Fibroblast of pulmonary artery (primary cell): Measurements from ENCODE around the gene AGAP3.

Source experiments
- DNase-seq: peaks from one replicate; pipeline ENCODE4 v3.0.0-alpha.2; 2010; ENCODE audit warnings: low read depth
- H3K4me3 ChIP-seq: replicated peaks from 2 replicates; pipeline ENCODE4 v1.5.1; 2011; ENCODE audit warnings: low read depth, mild to moderate bottlenecking, control low read depth, low read length, moderate library complexity
- TF ChIP-seq, protein P1 (sequence below): IDR thresholded peaks from 2 replicates; pipeline ENCODE4 v1.5.1; 2011; ENCODE audit warnings: mild to moderate bottlenecking, control low read depth, low read length, inconsistent platforms; ENCODE audit errors: missing control alignments

The AGAP3 gene

DNA sequence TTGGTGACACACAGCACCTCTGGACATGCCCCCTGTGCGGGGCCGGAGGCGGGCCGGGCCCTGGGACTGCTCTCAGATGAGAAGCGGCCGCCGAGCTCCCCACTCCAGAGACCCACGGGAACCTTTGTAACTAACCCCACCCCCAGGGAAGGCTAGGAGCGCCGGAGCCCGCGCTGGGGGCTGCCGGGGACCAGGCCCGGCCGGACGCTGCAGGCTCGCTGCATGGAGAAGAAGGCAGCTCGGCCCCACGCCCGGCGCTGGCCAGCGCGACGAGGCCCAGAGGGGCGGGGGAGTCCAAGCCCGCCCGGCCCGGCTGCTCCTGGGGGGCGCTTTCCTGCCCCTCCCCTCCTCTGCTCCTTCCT is 36.5 kb downstream of the AGAP3 start:
- no peak overlapping the region for H3K4me3 ChIP-seq
- TF ChIP-seq, protein P1, sequence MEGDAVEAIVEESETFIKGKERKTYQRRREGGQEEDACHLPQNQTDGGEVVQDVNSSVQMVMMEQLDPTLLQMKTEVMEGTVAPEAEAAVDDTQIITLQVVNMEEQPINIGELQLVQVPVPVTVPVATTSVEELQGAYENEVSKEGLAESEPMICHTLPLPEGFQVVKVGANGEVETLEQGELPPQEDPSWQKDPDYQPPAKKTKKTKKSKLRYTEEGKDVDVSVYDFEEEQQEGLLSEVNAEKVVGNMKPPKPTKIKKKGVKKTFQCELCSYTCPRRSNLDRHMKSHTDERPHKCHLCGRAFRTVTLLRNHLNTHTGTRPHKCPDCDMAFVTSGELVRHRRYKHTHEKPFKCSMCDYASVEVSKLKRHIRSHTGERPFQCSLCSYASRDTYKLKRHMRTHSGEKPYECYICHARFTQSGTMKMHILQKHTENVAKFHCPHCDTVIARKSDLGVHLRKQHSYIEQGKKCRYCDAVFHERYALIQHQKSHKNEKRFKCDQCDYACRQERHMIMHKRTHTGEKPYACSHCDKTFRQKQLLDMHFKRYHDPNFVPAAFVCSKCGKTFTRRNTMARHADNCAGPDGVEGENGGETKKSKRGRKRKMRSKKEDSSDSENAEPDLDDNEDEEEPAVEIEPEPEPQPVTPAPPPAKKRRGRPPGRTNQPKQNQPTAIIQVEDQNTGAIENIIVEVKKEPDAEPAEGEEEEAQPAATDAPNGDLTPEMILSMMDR: no peak
- DNase-seq: no peak

DNA sequence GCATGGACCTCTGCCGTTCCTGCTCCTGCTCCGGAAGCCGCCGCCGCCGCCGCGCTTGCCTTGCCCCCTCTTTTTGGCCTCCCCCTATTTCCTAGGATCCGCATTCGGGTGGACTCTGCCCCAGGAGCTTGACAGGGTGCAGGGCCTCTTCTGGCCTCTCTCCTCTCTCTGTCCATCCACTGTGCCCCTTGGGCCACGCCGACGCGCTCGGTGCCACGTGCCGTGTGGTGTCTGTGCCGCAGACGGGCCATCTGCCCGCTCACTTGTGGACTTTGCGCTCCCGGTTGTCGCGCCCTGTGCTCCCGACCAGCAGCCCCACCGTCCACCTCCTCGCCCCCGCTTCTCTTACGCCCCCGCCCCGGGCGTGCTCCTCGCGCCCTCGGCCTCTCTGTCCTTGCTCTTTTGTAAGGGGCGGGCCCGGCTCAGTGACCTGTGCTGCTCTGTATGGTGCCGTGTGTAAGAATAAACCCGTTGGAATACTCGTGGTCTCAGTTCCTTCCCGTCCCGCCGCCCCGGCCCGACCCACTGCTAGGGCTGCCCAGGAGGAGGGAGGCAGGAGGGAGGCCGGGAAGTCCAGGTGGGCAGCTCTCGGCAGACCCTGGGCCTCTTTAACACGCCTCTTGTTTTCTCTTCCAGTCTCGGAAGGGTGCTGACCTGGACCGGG is 37.0 kb downstream of the AGAP3 start:
- DNase-seq: no peak
- TF ChIP-seq, protein P1: no peak
- H3K4me3 ChIP-seq: no peak overlapping the region

DNA sequence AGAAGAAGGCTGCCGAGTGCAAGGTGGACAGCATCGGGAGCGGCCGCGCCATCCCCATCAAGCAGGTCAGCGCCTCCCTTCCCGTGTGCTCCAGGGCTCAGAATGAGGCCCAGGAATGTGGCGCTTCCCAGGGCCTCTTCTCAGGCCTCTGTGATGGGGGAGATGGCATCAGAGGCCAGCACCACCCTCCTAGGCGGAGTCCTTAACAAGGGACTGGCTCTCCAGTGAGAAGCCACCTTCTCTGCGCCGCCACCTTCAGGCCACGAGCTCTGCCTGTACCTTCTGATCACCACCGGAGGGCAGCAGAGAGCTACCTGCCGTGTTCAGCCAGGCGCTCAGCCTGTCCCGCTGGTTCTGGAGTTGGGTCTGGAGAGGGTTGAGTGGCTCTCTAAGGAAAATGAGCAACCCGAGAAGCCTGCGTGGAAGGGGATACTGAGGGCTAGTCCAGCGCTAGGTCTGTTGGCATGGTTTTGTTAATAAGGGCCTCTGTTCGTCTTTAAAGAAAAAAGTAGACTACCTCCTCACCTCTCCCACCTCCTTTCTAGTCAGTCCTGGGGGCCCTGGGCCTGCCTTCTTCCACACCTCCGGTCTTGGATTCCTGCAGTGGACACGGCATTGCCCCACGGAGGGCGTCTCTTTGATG is 37.7 kb downstream of the AGAP3 start:
- peak; percentile 84 for DNase-seq
- H3K4me3 ChIP-seq: no peak overlapping the region
- TF ChIP-seq, protein P1: peak; percentile 100

DNA sequence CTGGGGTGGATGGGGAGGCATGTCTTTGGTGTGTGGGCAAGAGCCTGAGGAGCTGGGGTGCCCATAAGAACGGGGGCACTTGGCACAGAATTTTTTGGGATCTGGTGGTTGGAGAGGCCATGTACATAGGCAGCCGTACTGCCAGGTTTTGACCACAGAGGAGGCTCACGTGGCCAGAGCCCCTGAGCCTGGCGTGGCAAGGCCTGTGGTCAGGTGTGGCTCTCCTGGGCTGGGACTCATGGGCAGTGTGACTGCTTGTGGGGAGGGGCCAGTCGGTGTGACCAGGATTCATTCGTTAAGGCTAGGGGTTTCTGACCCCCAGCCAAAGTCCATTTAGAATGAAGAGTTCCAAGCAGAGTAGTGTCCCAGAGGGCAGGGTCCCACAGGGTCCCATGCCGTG is 38.2 kb downstream of the AGAP3 start:
- H3K4me3 ChIP-seq: no peak overlapping the region

DNA sequence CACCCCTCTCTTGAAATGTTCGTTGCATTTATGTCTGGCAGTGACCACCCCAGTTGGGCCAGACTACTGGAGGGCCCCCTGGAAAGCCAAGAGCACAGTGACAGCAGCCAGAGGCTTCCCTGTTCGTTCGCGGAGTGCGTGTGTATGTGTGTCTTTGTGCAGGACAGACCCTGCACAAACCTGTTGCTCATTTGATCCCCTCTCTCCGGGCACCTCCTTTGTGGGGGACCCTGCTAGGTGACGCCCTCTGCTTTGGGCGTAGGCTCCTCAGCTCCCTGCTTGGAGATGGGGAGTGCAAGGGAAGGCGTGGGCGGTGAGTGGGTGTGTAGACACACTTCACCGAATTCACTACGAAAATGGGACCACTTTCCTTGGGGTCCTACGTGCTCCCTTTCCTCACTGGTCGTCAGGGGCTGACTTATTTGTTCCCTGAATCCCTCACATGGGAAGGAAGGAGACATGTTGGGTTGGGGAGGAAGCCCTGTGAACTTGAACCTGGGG is 38.7 kb downstream of the AGAP3 start:
- no peak for DNase-seq
- TF ChIP-seq, protein P1: no peak
- H3K4me3 ChIP-seq: no peak overlapping the region

More for the DNA sequence above, 38.2 kb downstream of the AGAP3 start:
- no peak for DNase-seq
- TF ChIP-seq, protein P1: no peak

DNA sequence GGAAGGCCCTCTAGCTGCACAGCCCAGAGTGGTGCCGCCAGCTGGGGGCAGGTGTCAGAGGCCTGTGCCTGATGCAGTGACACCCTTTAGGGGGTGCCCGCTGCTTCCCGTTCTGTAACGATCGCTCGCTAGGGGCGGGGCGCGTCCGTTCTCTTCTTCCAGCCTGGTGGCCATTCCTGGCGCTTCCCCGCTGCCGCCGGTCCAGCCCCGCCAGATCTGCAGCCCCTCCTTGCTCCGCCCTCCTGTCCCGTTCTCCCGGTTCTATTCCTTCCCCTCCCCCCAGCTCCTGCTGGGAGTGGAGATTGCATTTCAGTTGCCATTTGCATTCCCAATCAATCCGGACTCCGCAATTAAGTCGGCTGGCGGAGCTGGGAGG is 39.2 kb downstream of the AGAP3 start:
- no peak for DNase-seq
- no peak overlapping the region for H3K4me3 ChIP-seq
- TF ChIP-seq, protein P1: no peak
